ENCODE results near the gene FXYD4.

DNA sequence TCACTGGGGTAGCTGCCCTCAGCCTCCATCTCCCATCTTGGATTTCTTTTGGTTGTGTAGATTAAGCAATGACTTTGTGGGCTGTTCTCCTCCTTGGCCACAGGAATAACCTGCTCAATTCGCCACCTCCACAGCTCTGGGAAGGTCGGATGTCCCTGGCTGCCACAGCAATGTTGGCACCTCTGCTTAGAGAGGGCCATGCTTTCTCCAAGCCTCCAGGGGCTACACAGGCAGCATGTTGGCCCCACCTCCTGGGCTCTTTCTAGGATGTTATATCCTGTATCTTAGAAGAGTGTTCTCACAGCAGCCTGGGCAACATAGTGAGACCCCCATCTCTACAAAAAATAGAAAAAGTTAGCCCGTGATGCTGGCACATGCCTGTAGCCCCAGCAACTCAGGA lies 35.4 kb upstream of the FXYD4 start:
- TF ChIP-seq, protein P1, sequence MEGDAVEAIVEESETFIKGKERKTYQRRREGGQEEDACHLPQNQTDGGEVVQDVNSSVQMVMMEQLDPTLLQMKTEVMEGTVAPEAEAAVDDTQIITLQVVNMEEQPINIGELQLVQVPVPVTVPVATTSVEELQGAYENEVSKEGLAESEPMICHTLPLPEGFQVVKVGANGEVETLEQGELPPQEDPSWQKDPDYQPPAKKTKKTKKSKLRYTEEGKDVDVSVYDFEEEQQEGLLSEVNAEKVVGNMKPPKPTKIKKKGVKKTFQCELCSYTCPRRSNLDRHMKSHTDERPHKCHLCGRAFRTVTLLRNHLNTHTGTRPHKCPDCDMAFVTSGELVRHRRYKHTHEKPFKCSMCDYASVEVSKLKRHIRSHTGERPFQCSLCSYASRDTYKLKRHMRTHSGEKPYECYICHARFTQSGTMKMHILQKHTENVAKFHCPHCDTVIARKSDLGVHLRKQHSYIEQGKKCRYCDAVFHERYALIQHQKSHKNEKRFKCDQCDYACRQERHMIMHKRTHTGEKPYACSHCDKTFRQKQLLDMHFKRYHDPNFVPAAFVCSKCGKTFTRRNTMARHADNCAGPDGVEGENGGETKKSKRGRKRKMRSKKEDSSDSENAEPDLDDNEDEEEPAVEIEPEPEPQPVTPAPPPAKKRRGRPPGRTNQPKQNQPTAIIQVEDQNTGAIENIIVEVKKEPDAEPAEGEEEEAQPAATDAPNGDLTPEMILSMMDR (IDR thresholded peaks at IDR 0.05) = no peak
- no peak for TF ChIP-seq POLR2A (IDR thresholded peaks at IDR 0.05)

All from lower leg skin (tissue), 3 donors.